HG02970 (cell line): Measurements from ENCODE around the gene GNG10.
"Not testable (repeated sequence)": the region's sequence is repeated elsewhere in the genome, so short reads cannot be mapped to it uniquely, and the experiment has no call there.

ENCODE experiments used
- ATAC-seq: cut with Tn5 transposase; IDR thresholded peaks from one replicate; pipeline ENCODE4 v1.9.1; 2021; ENCODE audit warnings: mild to moderate bottlenecking, moderate library complexity, moderate number of reproducible peaks; ENCODE audit not compliant: unreplicated experiment, low FRiP score

Gene GNG10

GRCh38 chr9:111648066-111648465, 13.3 kb upstream of the GNG10 start:
- no peak for ATAC-seq

GRCh38 chr9:111649016-111649415, 12.4 kb upstream of the GNG10 start:
- ATAC-seq: no peak

GRCh38 chr9:111657051-111657450, 4.4 kb upstream of the GNG10 start:
- no peak for ATAC-seq

GRCh38 chr9:111658943-111659342, 2.5 kb upstream of the GNG10 start:
- ATAC-seq: no peak

- no peak for ATAC-seq
Measured at GRCh38 chr9:111659691-111660090, 1.7 kb upstream of the GNG10 start.

- ATAC-seq: peak; percentile 38
Measured at GRCh38 chr9:111661802-111662521, 557 bp downstream of the GNG10 start.

- ATAC-seq: no peak
Measured at GRCh38 chr9:111662576-111663300, 1.3 kb downstream of the GNG10 start.

GRCh38 chr9:111663301-111663823, 2.0 kb downstream of the GNG10 start:
- no peak for ATAC-seq

GRCh38 chr9:111668026-111668573, 6.7 kb downstream of the GNG10 start:
- no peak for ATAC-seq

- ATAC-seq: not testable (repeated sequence)
Measured at GRCh38 chr9:111668601-111669000, 7.2 kb downstream of the GNG10 start.

- ATAC-seq: no peak
Measured at GRCh38 chr9:111674319-111674718, 12.9 kb downstream of the GNG10 start.

- no peak for ATAC-seq
Measured at GRCh38 chr9:111676116-111676515, 14.7 kb downstream of the GNG10 start.

GRCh38 chr9:111678293-111678692, 16.9 kb downstream of the GNG10 start:
- no peak for ATAC-seq

GRCh38 chr9:111679199-111679598, 17.8 kb downstream of the GNG10 start:
- ATAC-seq: no peak

- no peak for ATAC-seq
Measured at GRCh38 chr9:111683392-111683791, 22.0 kb downstream of the GNG10 start.

GRCh38 chr9:111691672-111692329, 30.4 kb downstream of the GNG10 start:
- no peak for ATAC-seq

GRCh38 chr9:111696796-111697195, 35.4 kb downstream of the GNG10 start:
- no peak for ATAC-seq

GRCh38 chr9:111700776-111701175, 39.4 kb downstream of the GNG10 start:
- ATAC-seq: no peak

GRCh38 chr9:111704503-111704902, 43.1 kb downstream of the GNG10 start:
- no peak for ATAC-seq

GRCh38 chr9:111711548-111711947, 50.1 kb downstream of the GNG10 start:
- ATAC-seq: no peak

- ATAC-seq: no peak
Measured at GRCh38 chr9:111712369-111712768, 51.0 kb downstream of the GNG10 start.
